ENCODE measurements around the gene TRPM3.

DNA sequence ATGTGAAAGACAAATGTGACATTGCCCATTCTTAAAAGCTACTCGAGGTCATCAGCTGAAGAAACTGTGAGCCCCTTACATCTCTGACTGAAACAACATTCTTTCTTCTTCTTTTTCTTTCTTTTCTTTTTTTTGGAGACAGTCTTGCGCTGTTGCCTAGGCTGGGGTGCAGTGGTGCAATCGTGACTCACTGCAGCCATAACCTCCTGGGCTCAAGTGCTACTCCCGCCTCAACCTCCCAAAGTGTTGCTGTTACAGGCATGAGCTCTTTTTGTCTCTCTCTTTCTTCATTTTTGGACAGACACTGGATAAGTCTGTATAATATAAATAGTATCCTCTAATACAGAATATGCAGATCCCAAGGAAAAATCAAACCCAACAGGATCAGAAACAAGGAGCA, 443.3 kb downstream of the TRPM3 start:
- TF ChIP-seq, protein P1, sequence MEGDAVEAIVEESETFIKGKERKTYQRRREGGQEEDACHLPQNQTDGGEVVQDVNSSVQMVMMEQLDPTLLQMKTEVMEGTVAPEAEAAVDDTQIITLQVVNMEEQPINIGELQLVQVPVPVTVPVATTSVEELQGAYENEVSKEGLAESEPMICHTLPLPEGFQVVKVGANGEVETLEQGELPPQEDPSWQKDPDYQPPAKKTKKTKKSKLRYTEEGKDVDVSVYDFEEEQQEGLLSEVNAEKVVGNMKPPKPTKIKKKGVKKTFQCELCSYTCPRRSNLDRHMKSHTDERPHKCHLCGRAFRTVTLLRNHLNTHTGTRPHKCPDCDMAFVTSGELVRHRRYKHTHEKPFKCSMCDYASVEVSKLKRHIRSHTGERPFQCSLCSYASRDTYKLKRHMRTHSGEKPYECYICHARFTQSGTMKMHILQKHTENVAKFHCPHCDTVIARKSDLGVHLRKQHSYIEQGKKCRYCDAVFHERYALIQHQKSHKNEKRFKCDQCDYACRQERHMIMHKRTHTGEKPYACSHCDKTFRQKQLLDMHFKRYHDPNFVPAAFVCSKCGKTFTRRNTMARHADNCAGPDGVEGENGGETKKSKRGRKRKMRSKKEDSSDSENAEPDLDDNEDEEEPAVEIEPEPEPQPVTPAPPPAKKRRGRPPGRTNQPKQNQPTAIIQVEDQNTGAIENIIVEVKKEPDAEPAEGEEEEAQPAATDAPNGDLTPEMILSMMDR (IDR thresholded peaks at IDR 0.05; ENCODE audit: insufficient read depth, low read length), result no peak
- TF ChIP-seq, protein P2, sequence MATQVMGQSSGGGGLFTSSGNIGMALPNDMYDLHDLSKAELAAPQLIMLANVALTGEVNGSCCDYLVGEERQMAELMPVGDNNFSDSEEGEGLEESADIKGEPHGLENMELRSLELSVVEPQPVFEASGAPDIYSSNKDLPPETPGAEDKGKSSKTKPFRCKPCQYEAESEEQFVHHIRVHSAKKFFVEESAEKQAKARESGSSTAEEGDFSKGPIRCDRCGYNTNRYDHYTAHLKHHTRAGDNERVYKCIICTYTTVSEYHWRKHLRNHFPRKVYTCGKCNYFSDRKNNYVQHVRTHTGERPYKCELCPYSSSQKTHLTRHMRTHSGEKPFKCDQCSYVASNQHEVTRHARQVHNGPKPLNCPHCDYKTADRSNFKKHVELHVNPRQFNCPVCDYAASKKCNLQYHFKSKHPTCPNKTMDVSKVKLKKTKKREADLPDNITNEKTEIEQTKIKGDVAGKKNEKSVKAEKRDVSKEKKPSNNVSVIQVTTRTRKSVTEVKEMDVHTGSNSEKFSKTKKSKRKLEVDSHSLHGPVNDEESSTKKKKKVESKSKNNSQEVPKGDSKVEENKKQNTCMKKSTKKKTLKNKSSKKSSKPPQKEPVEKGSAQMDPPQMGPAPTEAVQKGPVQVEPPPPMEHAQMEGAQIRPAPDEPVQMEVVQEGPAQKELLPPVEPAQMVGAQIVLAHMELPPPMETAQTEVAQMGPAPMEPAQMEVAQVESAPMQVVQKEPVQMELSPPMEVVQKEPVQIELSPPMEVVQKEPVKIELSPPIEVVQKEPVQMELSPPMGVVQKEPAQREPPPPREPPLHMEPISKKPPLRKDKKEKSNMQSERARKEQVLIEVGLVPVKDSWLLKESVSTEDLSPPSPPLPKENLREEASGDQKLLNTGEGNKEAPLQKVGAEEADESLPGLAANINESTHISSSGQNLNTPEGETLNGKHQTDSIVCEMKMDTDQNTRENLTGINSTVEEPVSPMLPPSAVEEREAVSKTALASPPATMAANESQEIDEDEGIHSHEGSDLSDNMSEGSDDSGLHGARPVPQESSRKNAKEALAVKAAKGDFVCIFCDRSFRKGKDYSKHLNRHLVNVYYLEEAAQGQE (IDR thresholded peaks at IDR 0.05; ENCODE audit: insufficient replicate concordance, low read depth), result no peak
- no peak for TF ChIP-seq POLR2AphosphoS5 (IDR thresholded peaks at IDR 0.05; ENCODE audit: low read depth)
